NCI-H774 (cell line): ENCODE data around the gene ALDH3B2.
"Not testable (repeated sequence)": the region's sequence is repeated elsewhere in the genome, so short reads cannot be mapped to it uniquely, and the experiment has no call there.

Source experiments
- DNase-seq: peaks from one replicate; lab custom pipeline; 2025; lab: John Stamatoyannopoulos, UW

The ALDH3B2 gene

DNA sequence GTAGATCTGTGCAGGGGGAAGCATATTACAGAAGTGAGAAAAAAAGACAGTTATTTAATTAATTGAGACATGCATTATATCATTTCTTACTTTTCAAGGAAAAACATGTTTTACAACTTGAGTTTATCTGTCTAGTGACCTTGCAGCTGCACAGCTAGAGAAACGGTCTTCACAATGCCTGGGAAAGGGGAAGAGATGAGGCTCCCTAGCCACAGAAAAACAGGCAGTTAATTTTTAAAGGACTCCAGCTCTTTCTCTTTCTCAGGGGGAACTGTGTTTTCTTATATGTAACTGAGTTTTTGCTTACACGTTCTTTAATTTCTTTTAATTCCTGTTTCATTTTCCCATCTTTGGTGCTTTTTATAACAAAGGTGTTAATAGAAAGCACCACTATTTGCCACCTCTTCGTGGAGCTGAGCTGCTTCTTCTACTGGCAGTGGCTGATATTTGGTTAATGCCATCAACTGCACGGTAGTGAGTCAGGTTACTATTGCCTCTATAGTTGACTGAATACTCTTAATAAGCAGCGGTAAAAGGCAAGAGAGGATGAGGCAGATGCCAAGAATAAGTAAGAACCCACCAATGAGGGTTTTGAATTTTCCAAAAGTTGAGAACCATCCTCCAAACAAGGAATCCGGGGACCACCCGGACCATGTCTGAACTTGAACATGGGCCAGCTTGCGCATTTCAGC, 11.4 kb upstream of the ALDH3B2 start:
- DNase-seq = not testable (repeated sequence)

GRCh38 chr11:67682126-67683034, 8.0 kb upstream of the ALDH3B2 start:
- not testable (repeated sequence) for DNase-seq

GRCh38 chr11:67680696-67681470, 6.5 kb upstream of the ALDH3B2 start:
- DNase-seq = no peak

- DNase-seq = no peak
These were observed 780 bp upstream of the ALDH3B2 start for GRCh38 chr11:67675058-67675747.

DNA sequence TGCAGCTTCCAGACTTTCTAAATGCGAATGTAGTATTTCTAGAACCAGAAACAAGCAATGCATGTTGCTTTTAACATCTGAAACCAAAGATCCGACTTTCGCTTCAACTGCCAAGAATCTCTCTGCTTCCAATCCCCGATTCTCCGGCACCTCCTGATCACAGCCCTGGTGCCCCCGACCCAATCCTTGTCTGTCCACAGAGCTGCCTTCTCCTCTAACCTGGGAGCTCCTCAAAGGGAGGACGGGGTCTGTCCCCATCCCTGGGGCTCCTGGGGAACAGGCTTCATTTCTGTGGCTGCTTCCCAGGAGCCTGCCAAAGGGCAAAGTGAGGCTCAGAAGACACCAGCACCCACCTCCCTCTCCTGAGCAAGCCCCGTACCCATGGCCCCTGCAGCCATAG, 521 bp downstream of the ALDH3B2 start:
- no peak for DNase-seq

DNA sequence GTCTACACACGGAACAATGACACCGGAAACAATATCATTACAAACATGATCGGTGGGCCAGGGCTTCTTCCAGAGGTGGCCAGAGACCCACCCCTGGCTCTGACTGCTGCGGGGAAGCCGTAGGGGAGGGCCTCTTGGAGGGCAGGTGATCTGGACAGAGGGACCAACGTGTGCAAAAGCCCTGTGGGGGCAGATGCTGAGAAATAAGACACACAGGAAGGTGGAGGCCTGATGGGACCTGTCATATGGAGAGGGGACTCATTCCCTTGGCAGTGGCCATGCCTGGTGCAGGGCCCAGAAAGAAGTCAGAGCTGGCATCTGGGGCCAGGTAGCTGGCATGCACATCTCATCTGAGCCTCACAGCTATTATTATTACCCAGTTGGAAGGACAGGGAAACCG, 1.1 kb downstream of the ALDH3B2 start:
- no peak for DNase-seq

GRCh38 chr11:67671211-67671520, 3.3 kb downstream of the ALDH3B2 start:
- DNase-seq = no peak

GRCh38 chr11:67670316-67671210, 3.9 kb downstream of the ALDH3B2 start:
- DNase-seq = no peak

GRCh38 chr11:67668192-67668551, 6.3 kb downstream of the ALDH3B2 start:
- no peak for DNase-seq

DNA sequence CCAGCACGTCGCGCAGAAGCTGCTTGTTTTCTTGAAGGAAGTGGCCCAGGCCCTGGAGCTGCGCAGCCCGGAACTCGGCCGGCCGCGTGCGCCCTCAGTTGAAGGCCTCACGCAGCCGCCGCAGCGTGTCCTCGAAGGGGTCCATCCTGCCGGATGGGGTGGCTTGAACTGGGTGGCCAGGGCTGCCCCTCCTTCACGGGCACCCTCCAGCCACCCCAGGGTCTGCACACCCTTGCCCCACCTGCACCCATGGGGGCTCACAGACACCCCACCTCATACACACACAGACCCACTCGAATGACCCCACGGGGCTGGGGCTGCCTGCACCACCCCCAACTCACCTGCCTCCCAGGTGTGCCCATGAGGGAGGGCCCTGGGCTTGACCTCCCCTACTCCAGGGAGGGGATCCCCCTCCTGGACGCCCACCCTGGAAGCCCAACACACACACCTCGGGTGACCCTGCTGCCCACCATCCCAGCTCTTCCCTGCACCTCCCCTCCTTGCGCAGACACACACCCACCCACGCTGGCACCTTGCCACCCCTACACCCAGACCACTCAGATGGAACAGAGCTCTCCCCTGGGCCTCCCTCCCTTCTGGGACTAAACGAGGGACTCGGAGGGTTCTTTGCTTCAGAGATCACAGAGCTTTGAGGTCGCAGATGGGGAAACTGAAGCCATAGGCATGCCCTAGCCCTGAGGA, 6.8 kb downstream of the ALDH3B2 start:
- DNase-seq = no peak

DNA sequence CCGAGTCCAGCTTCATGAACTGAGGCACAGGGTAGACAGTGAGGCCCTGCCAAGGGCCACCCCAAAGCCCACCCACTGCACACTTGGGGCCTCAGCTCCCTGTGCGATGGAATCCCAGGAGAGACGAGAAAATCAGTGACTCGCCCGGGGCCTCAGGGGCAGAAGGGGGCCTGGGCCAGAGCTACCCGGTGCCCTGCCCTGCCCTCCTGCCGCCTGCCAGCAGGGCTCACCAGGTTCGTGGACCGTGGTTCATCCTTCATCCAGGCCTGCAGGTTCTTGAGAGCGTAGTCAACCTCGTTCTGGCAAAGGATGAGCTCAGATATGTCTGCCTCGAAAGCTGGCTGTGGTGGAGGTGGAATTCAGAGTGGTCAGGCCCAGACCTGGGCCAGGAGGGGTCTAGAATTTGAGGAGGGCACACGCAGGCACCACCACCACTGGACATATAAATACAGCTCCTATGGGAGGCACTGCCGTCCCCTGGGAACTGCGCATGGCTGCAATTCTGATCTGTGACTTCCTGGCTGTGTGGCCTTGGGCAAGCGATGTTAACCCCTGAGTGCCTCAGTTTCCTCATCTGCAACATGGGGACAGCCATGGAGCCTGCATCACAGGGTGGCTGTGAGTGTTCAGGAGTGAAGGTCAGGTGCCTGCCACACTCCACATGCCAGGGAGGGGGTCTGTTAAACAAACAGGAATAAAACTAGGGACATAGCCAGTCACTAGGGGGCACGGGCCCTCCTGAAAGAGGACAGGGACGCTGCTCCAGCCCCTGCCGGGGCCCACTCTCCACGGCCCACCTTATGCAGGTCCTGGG, 7.5 kb downstream of the ALDH3B2 start:
- DNase-seq = no peak

DNA sequence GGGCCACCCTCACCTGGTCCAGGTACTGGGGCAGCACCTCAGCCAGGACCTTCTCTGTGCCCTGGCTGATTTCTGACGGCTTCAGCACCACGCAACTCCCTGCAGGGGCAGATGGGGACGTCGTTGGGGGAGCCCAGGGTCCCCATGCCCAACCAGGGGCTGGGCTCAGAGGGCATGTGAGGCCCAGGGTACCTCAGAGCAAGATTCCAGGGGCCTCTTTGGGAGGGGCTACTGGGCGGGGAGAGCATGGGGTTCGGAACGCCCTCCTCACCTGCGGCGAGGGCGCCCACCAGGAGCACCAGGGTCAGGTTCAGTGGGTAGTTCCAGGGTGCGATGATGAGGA, 8.1 kb downstream of the ALDH3B2 start:
- no peak for DNase-seq

DNA sequence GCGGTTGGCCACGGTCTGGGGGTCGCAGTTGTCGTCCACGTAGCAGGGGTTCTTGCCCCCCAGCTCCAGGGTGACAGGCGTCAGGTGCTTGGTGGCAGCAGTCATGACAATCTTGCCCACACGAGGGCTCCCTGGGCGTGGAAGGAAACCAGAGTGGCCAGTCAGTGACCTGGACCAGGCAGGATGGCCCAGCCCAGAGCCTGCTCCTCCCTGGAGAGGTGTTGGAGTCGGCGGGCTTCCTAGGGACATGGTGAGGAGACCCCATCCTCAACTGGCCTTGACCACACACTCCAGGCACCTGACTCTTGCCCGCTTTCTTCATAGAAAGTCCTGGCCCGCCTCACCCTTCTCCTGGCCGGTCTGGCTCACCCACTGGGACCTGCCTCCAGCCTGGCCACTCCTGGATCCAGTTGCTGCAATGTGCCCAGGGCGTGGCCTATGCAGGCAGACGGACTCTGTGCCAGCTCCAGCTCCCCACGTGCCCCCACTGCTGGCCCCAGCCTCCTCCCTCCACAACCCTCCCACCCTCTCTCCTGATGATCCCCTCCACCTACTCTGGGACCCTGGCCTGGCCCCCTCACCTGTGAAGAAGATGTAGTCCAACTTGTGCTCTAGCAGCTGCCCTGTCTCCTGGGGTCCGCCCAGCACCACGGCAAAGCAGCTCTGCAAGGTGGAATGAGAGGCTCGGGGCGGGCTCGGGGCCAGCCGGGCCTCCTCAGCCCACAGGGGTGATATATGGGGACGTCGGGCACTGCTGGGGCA, 8.7 kb downstream of the ALDH3B2 start:
- DNase-seq = no peak

GRCh38 chr11:67664696-67665540, 9.5 kb downstream of the ALDH3B2 start:
- DNase-seq = no peak

DNA sequence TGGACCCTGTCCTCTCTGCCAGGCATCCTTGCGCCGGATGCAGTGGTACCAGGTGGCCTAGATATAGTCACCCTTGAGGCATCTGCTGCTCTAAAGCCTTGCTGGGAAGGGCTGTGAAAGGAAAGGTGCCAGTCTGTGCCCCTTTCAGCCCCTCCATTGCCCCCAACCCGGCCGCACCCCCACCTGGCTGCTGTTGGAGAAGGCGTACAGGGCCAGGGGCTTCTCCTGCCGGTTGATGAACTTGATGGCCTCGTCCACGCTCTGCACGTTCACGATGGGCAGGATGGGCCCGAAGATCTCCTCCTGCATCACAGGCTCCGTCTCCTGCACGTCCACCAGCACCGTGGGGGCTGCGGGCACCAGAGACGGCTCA, 10.2 kb downstream of the ALDH3B2 start:
- DNase-seq = no peak

DNA sequence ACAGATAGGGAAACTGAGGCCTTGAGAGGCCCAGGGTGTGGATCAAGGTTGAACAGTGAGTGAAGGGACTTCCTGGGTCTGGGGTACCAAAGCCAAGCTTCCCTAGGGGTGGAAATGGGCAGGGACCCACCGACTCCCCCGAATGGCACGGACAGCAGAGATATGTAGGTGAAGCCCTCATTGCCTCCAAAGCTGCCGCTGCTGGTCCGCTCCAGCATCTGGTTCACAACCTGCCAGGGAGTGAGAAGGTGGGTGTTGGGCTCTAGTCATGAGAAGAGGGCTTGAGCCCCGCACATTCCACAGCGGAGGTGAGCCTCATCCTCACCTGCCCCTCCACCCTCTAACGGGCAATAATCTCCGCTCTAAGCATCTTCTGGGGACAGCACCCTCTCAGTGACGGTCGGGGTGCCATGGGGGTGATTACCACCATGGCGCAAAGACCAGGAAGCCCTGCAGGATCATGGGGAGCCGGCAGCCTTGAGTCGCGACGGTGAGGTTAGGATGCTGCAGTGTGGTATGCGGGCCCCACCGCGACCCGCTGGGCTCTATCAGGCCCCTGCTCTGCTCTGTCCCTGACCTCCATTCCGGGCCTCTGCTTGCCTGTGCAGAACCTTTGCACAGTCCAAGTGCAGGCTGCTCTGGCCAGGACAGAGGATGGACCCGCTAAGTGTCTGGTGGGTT, 10.8 kb downstream of the ALDH3B2 start:
- DNase-seq = no peak

- DNase-seq = no peak
These were observed 11.4 kb downstream of the ALDH3B2 start for GRCh38 chr11:67662835-67663531.
